HG02571 (cell line): ENCODE data around the gene CLN3.
"Not testable (repeated sequence)": the region's sequence is repeated elsewhere in the genome, so short reads cannot be mapped to it uniquely, and the experiment has no call there.

Source experiments
- ATAC-seq: cut with Tn5 transposase; IDR thresholded peaks from one replicate; pipeline ENCODE4 v1.9.1; 2021; ENCODE audit warnings: mild to moderate bottlenecking, moderate library complexity; ENCODE audit not compliant: unreplicated experiment

CLN3 gene

GRCh38 chr16:28491970-28492474 lies at the start of gene CLN3:
Gene CLN3 (minus strand): TSS chr16:28492074. CDS start chr16:28491759, 315 bp downstream.
- peak; percentile 76 for ATAC-seq

GRCh38 chr16:28540346-28540745 lies 48.5 kb upstream of the CLN3 start:
- ATAC-seq: no peak

DNA sequence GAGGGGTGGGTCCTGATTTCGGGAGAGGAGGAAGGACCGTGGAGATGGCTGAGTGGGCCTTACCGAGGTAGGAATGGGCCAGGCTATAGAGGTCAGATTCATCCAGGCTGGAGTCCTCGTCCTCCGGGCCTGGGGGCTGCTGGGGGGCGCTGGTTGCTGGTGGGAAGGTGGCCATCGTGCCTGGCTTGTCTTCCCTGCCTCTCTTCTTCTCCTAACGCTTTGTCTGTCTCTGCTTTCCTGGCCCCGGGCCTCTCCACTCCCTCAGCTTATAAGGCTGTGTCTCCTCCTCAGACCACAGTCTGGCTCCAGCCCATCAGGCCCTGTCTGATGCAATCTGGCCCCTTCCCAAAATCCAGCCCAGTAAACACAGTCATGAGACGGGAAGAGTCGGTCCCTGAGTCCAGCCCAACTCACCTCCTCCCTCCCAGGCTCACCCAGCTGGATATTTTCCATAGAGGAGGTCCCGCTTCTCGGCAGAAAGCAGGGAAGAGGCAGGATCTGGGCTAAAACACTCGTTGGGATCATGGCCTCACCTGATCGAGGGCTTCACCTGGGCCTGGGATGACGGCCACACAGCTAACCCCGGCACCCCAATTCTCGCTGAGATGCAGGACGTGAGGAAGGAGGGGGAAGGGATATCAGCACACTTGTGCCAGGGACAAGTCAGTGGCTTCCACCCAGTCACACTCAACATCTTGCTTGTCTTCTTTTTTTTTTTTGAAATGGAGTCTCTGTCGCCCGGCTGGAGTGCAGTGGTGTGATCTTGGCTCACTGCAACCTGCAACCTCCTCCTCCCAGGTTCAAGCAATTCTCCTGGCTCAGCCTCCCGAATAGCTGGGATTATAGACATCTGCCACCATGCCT lies 47.1 kb upstream of the CLN3 start, which contains the start of gene NUPR1:
NUPR1 (minus strand) TSS at position 242 of the 864 bp plus-strand sequence; CDS start at position 175, 67 bp downstream.
- ATAC-seq: no peak

- no peak for ATAC-seq
Observed at GRCh38 chr16:28537964-28538732, 46.3 kb upstream of the CLN3 start.

- ATAC-seq: no peak
Observed at GRCh38 chr16:28537076-28537475, 45.2 kb upstream of the CLN3 start.

DNA sequence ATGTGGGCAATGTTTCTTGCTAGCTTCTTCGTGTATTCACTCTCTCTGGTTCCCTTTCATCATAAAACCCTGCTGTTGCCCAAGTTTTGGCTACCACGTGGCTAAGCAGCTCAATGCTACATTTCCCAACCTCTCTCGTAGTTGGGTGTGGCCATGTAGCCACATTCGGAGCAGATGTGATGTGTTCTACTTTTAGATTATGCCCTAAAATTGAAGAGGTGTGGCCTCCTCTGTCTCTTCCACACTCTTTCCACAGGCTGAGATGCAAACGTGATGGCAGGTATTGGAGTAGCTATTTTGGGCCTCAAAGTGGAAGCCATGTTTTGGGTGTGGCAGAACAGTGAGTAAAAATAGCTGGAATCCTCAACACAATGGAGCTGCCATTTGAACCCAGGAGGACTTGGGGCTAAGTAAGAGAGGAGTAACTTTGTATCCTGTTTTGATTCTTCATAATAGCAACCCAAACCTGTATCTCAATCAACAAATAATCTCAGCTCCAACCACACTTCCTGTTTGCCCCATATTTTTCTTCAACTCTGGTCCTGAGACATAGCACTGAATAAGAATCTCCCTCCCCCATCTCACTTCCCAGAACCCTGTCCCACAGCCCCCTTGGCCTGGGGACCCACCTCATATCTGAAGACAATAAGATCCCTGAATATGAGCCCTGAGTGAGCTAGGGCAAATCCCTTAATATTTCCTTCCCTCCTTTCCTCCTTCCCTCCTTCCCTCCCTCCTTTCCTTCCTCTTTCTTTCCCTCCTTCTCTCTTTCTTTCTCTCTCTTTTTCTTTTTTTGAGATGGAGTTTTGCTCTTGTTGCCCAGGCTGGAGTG lies 42.9 kb upstream of the CLN3 start:
- ATAC-seq: no peak

DNA sequence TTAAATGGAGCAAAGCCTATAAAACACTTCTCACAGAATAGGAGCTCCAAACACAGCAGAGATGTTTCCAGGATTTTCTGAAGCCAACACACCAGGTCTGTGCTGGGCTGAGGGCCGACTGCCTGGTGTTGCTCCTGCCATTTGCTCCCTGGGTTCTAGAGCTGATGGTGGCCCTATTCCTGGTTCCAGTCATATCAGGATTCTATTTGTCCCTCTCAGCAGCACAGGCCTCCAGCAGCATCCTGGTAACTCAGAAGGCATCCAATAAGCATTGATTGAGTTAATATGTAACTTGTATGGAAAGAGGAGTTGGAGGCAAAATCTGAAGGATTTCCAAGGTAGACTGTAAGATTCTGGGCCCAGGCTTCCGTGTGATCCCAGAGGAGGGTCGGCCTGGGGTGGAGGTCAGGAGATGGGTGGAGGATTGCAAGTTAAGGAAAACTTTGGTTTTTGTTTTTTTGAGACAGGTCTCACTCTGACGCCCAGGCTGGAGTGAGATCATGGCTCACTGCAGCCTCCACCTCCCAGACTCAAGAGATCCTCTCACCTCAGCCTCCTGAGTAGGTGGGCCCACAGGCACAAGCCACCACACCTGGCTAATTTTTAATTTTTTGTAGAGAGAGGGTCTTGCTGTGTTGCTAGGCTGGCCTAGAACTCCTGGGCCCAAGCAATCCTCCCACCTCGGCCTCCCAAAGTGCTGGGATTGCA lies 41.2 kb upstream of the CLN3 start:
- ATAC-seq: no peak

DNA sequence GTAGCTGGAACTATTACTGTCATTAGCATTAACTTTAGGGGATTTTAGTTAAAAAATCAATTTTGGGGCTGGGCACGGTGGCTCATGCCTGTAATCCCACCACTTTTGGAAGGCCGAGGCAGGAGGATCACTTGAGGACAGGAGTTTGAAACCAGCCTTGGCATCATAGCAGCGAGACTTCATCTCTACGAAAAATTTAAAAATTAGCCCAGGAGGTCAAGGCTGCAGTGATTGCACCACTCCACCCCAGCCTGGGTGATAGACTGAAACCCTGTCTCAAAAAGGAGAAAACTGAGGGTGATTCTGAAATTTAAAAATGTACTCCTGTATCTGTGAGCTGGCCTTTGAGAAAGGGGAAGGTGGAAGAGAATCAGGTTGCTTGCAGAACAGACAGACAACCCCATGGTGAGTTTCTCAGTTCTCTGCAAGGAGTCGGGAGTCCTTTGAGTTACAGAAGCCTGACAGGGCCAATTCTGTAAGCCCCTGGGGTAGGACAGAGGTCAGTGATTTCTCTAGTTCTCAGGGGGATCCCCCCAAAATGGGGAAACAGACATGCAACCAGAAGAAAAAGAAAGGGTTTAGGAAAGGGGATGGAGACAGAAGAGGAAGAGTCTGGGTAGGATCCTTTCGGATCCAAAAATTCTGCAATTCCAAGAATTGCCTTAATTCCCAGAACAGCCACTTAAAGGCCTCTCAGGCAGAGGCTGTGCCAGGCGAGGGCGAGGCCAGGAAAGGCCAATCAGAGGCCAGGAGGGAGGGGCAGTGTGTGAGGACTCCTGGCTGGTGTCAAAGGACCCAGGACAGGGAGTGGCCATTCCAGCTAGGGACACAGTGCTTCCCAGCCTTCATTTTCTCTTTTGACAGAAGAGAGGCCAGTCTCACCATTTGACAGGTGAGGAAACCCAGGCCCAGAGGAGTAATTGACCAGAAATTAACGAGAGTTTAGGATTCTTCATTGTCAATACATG lies 40.2 kb upstream of the CLN3 start:
- no peak for ATAC-seq

DNA sequence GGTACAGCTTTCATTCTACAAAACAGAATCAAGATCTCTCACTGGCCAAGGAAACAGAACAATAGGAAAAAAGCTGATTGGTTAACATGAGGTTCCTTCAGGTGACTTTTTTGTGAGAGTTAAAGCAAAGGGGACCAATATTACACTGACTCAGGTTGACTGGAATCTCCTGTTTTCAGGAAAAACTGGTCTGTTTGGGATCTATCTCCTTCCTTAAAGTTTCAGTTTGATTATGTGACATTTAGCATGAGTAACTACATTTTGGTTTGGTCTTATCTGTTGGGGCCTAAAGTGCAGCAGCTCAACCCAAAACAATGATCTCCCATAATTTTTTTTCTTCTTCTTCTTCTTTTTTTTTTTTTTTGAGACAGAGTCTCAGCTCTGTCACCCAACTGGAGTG lies 37.2 kb upstream of the CLN3 start:
- no peak for ATAC-seq

- no peak for ATAC-seq
Observed at GRCh38 chr16:28528463-28528867, 36.6 kb upstream of the CLN3 start.

GRCh38 chr16:28527985-28528384 lies 36.1 kb upstream of the CLN3 start:
- no peak for ATAC-seq

DNA sequence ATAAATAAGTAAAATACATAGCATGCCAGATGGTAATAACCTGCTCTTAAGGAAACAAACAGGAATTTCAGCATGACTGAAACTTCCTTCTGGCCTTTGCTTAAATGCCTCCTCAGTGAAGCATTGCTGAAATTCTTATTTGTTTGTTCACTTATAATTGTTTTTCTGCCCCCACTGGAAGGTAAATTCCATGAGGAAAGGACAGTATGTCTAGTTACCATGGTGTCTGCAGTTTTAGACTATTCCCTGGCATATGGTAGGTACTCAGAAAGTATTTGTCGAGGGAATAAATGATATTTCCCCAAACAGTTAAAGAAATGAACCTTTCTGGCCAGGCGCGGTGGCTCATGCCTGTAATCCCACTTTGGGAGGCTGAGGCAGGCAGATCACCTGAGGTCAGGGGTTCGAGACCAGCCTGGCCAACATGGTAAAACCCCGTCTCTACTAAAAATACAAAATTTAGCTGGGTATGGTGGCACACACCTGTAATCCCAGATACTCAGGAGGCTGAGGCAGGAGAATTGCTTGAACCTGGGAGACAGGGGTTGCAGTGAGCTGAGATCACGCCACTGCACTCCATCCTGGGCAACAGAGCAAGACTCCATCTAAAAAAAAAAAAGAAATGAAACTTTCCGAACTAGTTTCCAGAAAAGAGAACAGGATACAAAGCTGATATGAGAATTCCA lies 35.4 kb upstream of the CLN3 start:
- not testable (repeated sequence) for ATAC-seq

DNA sequence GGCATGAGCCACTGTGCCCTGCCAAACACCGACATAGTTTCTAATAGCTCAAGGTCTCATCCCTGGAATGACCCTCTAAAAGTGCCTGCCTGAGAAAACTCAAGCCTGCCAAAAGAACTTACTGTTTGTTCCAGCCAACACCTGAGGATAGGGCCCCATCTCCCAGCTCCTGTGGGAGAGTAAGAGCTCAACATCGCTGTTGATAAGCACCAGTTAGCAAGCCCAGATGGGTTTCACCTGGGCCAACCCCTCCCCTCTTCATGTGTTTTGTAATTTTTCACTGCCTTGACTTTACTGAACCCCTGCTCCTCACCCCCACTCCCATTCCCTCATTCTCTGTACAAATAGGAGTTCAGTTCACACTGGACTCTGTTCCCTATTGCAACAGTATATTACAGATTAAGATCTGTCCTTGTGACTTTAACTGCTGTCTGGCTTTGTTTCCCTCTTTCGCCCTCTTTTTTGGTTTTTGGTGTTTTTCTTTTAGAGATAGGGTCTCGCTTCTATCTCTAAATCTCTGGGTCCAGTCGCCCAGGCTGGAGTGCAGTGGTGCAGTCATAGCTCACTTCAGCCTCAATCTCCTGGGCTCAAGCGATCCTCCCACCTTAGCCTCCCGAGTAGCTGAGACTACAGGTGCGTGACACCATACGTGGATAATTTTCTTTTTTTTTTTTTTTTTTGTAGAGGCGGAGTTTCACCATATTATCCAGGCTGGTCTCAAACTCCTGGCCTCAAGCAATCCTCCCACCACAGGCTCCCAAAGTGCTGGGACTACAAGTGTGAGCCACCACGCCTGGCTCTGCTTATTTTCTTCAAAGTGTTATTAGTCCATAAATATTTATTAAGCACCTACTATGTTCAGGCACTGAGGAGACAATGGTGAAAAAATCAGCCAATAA lies 34.6 kb upstream of the CLN3 start:
- no peak for ATAC-seq

- no peak for ATAC-seq
Observed at GRCh38 chr16:28524681-28525171, 32.9 kb upstream of the CLN3 start.

- ATAC-seq: no peak
Observed at GRCh38 chr16:28522792-28523191, 30.9 kb upstream of the CLN3 start.

- ATAC-seq: no peak
Observed at GRCh38 chr16:28521436-28521835, 29.6 kb upstream of the CLN3 start.

- ATAC-seq: no peak
Observed at GRCh38 chr16:28520672-28521071, 28.8 kb upstream of the CLN3 start.
